A549 (cell line): ENCODE measurements around the gene ATXN10. TPM values are rescaled to one million over a fixed set of nuclear protein-coding genes. Genes with fewer than 3 reads are reported as not detected.
A peak's percentile ranks its signal among the peaks of the same experiment; 100 is the strongest.

Experiments
- ATAC-seq, 2 experiments: fragments of 200-7000 bp in 1 of 2; fragments of >200 bp in 1 of 2; cut with Nextera tagmentation in 1 of 2; cut with Tn5 transposase in 1 of 2; 3 replicates each; pipeline versions ENCODE4 v1.8.0 to v1.9.1; 2018 to 2020; ENCODE audit warnings: mild to moderate bottlenecking in 1 of 2, moderate library complexity in 1 of 2
- CTCF ChIA-PET: fragments of 300-600 bp; sonication (Branson Sonifier 250); formaldehyde crosslinking; extraction: SDS; loops from one replicate; lab custom pipeline; 2021; ENCODE audit warnings: antibody characterized with exemption, inconsistent platforms; lab: Yijun Ruan, JAX
- POLR2A ChIA-PET: fragments of 350-600 bp; formaldehyde crosslinking; extraction: SDS; loops from one replicate; lab custom pipeline; 2021; ENCODE audit warnings: antibody characterized with exemption, inconsistent platforms; lab: Yijun Ruan, JAX
- DNase-seq, 2 experiments: peaks; one replicate each; pipeline versions ENCODE4 v3.0.0 to v3.0.0-alpha.2; 2011 to 2016; ENCODE audit warnings: low read depth in 1 of 2, low spot score in 1 of 2
- FAIRE-seq: peaks from 2 replicates; lab custom pipeline; 2011; peaks lifted over from hg19 to GRCh38; lab: Jason Lieb, UNC
- H3K27ac ChIP-seq, 2 experiments: fragments of >200 bp; sonication (Bioruptor Twin); formaldehyde crosslinking; 3 replicates each; pipeline ENCODE4 v1.5.1; 2016 to 2017
- H3K4me1 ChIP-seq: fragments of >200 bp; sonication (Bioruptor Twin); formaldehyde crosslinking; 3 replicates; pipeline ENCODE4 v1.6.1; 2016
- H3K4me2 ChIP-seq: fragments of >200 bp; sonication (Bioruptor Twin); formaldehyde crosslinking; 3 replicates; pipeline ENCODE4 v1.6.1; 2016
- H3K4me3 ChIP-seq: fragments of >200 bp; sonication (Bioruptor Twin); formaldehyde crosslinking; 3 replicates; pipeline ENCODE4 v1.5.1; 2016
- H3K9me3 ChIP-seq: fragments of >200 bp; sonication (Bioruptor Twin); formaldehyde crosslinking; 3 replicates; pipeline ENCODE4 v1.6.1; 2016
- ATOH8 ChIP-seq: fragments of 250-450 bp; sonication (Bioruptor Pico); IDR thresholded peaks from 2 replicates; pipeline ENCODE4 v1.5.0; 2020; ENCODE audit warnings: low read depth, mild to moderate bottlenecking, moderate library complexity
- CBX8 ChIP-seq: fragments of 200-600 bp; sonication (generic); IDR thresholded peaks from 2 replicates; pipeline ENCODE4 v1.6.1; 2016
- CTCF ChIP-seq: fragments of >200 bp; sonication (Bioruptor Twin); formaldehyde crosslinking; IDR thresholded peaks from 3 replicates; pipeline ENCODE4 v1.5.1; 2016
- EHMT2 ChIP-seq: fragments of 200-600 bp; sonication (generic); IDR thresholded peaks from 2 replicates; pipeline ENCODE4 v1.6.1; 2016; ENCODE audit warnings: antibody characterized with exemption, low read depth, mild to moderate bottlenecking, moderate library complexity
- HEYL ChIP-seq: fragments of 250-450 bp; sonication (Bioruptor Pico); IDR thresholded peaks from 2 replicates; pipeline ENCODE4 v1.8.0; 2021; ENCODE audit warnings: mild to moderate bottlenecking, moderate library complexity
- HMGXB4 ChIP-seq: fragments of 250-450 bp; sonication (Bioruptor Pico); IDR thresholded peaks from 2 replicates; pipeline ENCODE4 v1.5.0; 2021; ENCODE audit warnings: mild to moderate bottlenecking, moderate library complexity, borderline replicate concordance
- HOXA7 ChIP-seq: fragments of 250-450 bp; sonication (Bioruptor Pico); IDR thresholded peaks from 2 replicates; pipeline ENCODE4 v1.5.0; 2020; ENCODE audit warnings: mild to moderate bottlenecking, moderate library complexity
- KDM1A ChIP-seq: fragments of 200-600 bp; sonication (generic); IDR thresholded peaks from 2 replicates; pipeline ENCODE4 v1.6.1; 2016; ENCODE audit warnings: low read depth, mild to moderate bottlenecking
- NPAS2 ChIP-seq: fragments of 250-450 bp; sonication (Bioruptor Pico); IDR thresholded peaks from 2 replicates; pipeline ENCODE4 v1.8.0; 2022; ENCODE audit warnings: mild to moderate bottlenecking, moderate library complexity, borderline replicate concordance
- POLR2A ChIP-seq: IDR thresholded peaks from 2 replicates; pipeline ENCODE4 v1.6.1; 2012; ENCODE audit warnings: mild to moderate bottlenecking, low read length
- POLR2AphosphoS2 ChIP-seq: conservative IDR thresholded peaks from 2 replicates; pipeline ENCODE4 v1.6.1; 2012; ENCODE audit warnings: low read length, improper control_type of control experiment, inconsistent platforms
- RARB ChIP-seq: fragments of 250-450 bp; sonication (Bioruptor Pico); IDR thresholded peaks from 2 replicates; pipeline ENCODE4 v1.8.0; 2021; ENCODE audit warnings: mild to moderate bottlenecking, moderate library complexity
- RNF2 ChIP-seq: fragments of 200-600 bp; sonication (generic); IDR thresholded peaks from 2 replicates; pipeline ENCODE4 v1.6.1; 2016; ENCODE audit warnings: low read depth, mild to moderate bottlenecking, antibody characterized with exemption, moderate library complexity, borderline replicate concordance
- TFCP2L1 ChIP-seq: fragments of 250-450 bp; sonication (Bioruptor Pico); IDR thresholded peaks from 2 replicates; pipeline ENCODE4 v1.5.0; 2021; ENCODE audit warnings: mild to moderate bottlenecking
- TP53 ChIP-seq: fragments of 250-450 bp; sonication (Bioruptor Pico); IDR thresholded peaks from 2 replicates; pipeline ENCODE4 v1.5.0; 2021; ENCODE audit warnings: mild to moderate bottlenecking, moderate library complexity
- ZC3H11A ChIP-seq: fragments of 450-650 bp; IDR thresholded peaks from 2 replicates; pipeline ENCODE4 v1.6.1; 2014; ENCODE audit warnings: antibody characterized with exemption, mild to moderate bottlenecking
- WGBS: methylation state at CpG from one replicate; pipeline ENCODE4 v1.1.6; 2017; ENCODE audit errors: missing lambda C conversion rate; 5-methylcytosine and 5-hydroxymethylcytosine counted together
- polyA plus RNA-seq, 4 experiments: library from polyadenylated mRNA; depleted of rRNA in 3 of 4; stranded (reverse); fragments of >200 nt; fragmentation: RNase III in 1 of 4; extraction: RNeasy Plus Mini Kit Qiagen cat#74134 plus additional on column Dnase treatment in 1 of 4; gene quantifications; 2 replicates in 3 of 4; 3 replicates in 1 of 4; pipeline ENCODE4 v1.2.3, GENCODE V29; 2011 to 2017

Gene ATXN10
- polyA plus RNA-seq, 2 of the 4 experiments (the other 2 are of a cell fraction), result 126 to 281 TPM

GRCh38 chr22:45878901-45879551 lies 207.4 kb downstream of the ATXN10 start:
- no peaks in the 10 kb centered on the region for H3K4me1 ChIP-seq
- DNase-seq (no peak), FAIRE-seq (no peak), ATAC-seq (peak in 1 of 2 experiments; percentile 39; a peak in 2 of 6 replicates)
- no peak overlapping the region for H3K4me2 ChIP-seq
- no peak overlapping the region for H3K4me3 ChIP-seq
- TF ChIP-seq NPAS2 (CRISPR knock-in tag) (no peak), ZC3H11A (no peak), TP53 (CRISPR knock-in tag) (no peak), RNF2 (no peak), HMGXB4 (CRISPR knock-in tag) (no peak), CBX8 (no peak), POLR2AphosphoS2 (no peak), HEYL (CRISPR knock-in tag) (no peak), EHMT2 (no peak), TFCP2L1 (CRISPR knock-in tag) (no peak)
- ChIA-PET CTCF (interaction anchor here (0.5 to 4.0 kb wide), 3 partner anchors 15 to 43 kb away, joined by 3 to 17 read pairs (median 3); no protein-coding TSS in a partner anchor), POLR2A (interaction anchor here (0.6 kb wide), 1 partner anchor 192 kb away, joined by 3 read pairs; no protein-coding TSS in a partner anchor)
- no peaks in the 10 kb centered on the region for H3K9me3 ChIP-seq
- no peak overlapping the region for H3K27ac ChIP-seq
- WGBS, result 88% methylated on average over 7 of the region's 16 CpGs

- no peak for FAIRE-seq
- WGBS, result 90% methylated on average over 6 of the region's 6 CpGs
- TF ChIP-seq KDM1A, result no peak
- no peak for TF ChIP-seq RNF2
- TF ChIP-seq CTCF, result no peak
- no peak for TF ChIP-seq HEYL (CRISPR knock-in tag)
- no peak for TF ChIP-seq TFCP2L1 (CRISPR knock-in tag)
- no peak for TF ChIP-seq ATOH8 (CRISPR knock-in tag)
- H3K9me3 ChIP-seq, result no peaks in the 10 kb centered on the region
- H3K27ac ChIP-seq, result no peak overlapping the region
- ATAC-seq, result no peak
- H3K4me3 ChIP-seq, result no peak overlapping the region
- DNase-seq, result no peak
- CTCF ChIA-PET, result no interaction called here
- POLR2A ChIA-PET, result interaction anchor here (0.6 kb wide), 1 partner anchor 191 kb away, joined by 3 read pairs; no protein-coding TSS in a partner anchor
- H3K4me2 ChIP-seq, result no peak overlapping the region
- no peaks in the 10 kb centered on the region for H3K4me1 ChIP-seq
Measured at GRCh38 chr22:45879552-45879949, 207.9 kb downstream of the ATXN10 start.

GRCh38 chr22:45880091-45880715 lies 208.6 kb downstream of the ATXN10 start:
- FAIRE-seq (no peak), DNase-seq (no peak)
- 94% methylated on average over 10 of the region's 22 CpGs for WGBS
- TF ChIP-seq HOXA7, result no peak
- TF ChIP-seq POLR2A, result no peak
- TF ChIP-seq RARB (CRISPR knock-in tag), result no peak
- TF ChIP-seq, all 56 proteins: peak for 0
- ATAC-seq, result no peak
- H3K4me1 ChIP-seq, result no peaks in the 10 kb centered on the region
- H3K9me3 ChIP-seq, result no peaks in the 10 kb centered on the region
- ChIA-PET CTCF (no interaction called here), POLR2A (no interaction called here)
- no peak overlapping the region for H3K4me3 ChIP-seq
- no peak overlapping the region for H3K27ac ChIP-seq
- no peak overlapping the region for H3K4me2 ChIP-seq
